HG03175 (cell line): Measurements from ENCODE around the gene UMODL1.

ENCODE experiments used
- ATAC-seq: cut with Tn5 transposase; IDR thresholded peaks from one replicate; pipeline ENCODE4 v1.9.1; 2021; ENCODE audit warnings: mild to moderate bottlenecking, moderate library complexity; ENCODE audit not compliant: unreplicated experiment

Gene UMODL1

DNA sequence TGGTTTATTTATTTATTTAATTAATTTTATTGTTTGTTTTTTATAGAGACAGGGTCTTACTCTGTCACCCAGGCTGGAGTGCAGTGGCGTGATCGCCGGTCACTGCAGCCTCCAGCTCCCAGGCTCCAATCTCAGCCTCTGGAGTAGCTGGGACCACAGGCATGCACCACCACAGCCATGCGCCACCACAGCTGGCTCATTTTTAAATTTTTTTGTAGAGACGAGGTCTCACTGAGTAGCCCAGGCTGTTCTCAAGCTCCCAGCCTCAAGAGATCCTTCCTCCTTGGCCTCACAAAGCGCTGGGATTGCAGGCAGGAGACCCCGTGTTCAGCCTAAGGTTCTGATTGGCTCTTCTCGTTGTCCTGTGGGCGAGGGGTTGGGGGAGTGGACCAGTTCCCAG, 22.1 kb downstream of the UMODL1 start:
- no peak for ATAC-seq

DNA sequence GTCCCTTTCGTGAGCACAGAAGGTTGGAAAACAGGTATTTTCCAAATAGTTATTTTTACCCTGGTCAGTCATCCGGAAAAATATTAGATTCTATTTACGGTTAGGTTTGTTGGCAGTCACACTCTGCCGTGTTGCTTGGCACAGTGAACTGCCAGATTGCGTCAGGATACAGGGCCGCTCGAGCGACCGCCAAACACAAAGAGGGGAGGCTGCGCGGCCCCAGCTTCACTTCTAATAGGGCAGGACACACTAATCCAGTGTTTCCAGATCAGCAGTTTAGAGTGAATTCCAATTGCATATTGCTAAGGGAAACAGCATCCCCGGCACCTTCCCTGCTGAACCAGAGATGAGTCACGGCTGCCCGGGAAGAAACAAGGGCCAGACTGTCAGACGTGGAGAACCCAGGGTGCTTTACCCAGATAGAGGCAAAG, 22.9 kb downstream of the UMODL1 start:
- ATAC-seq = no peak

DNA sequence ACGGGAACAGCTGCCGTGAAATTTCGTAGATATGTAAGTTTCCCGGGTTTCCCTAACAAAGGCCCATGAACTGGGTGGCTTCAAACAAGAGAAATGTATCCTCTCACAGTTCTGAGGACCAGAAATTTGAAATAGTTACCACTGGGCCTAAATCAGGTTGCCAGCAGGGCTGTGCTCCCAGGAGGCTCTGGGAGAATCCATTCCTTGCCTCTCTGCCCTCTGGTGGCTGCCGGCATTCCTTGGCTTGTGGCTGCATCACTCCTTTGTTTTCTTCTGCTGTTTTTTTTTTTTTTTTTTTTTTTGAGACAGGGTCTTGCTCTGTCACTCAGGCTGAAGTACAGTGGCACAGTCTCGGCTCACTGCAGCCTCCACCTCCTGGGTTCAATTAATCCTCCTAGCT, 23.7 kb downstream of the UMODL1 start:
- ATAC-seq = no peak

DNA sequence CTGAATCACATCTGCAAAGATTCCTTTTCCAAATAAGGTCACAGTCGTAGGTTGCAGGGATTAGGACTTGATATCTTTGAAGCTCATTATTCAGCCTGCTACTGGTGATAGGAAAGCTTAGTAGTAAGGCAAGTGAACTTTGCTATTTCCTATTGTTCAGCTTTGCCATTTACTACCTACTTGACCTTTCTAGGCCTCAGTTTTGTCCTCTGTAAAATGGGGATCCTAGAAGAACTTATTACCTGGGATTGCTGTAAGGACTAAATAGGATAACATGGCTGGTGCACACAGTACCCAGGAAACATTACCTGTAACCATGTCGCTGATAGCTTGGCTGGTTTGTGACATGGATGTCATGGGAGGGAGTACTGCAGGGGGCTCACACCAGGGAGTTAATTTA, 24.5 kb downstream of the UMODL1 start:
- ATAC-seq = no peak

DNA sequence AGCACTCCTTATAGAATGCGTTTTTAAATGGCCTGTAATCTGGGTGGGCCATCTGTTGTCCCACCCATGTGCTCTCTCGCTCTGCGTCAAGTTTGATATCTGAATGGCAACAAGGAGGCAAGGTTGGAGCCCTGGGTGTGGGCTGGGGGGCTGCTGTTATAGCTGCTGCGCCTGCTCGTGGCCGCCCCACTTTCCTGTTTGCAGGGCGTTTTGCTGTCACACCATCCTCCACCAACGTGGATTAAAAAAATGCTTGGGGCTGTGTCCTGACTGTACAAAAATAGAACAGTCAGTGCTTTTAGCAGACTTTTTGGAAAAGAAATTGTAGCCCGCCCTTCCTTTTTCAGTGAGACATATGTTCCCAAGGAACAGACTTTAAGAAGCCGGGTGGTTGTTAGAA, 25.4 kb downstream of the UMODL1 start:
- no peak for ATAC-seq

DNA sequence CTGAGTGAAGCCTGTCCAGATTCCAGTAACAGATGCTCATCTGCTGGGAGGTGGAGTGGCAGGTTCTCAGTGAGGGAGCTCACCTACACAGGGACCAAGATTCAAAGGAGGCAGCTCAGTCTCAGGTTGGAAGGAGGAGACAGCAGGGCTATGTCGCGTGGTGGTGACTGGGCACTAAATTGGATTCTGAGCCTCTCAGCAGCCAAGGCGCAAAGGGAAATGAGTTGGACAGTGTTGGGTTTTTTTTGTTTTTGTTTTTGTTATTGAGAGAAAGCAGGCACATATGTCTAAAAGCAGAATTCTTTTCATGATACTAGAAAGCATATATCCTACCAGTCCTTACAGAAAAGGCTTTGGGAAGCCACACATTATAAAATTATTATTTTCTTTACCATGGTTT, 26.2 kb downstream of the UMODL1 start:
- no peak for ATAC-seq

DNA sequence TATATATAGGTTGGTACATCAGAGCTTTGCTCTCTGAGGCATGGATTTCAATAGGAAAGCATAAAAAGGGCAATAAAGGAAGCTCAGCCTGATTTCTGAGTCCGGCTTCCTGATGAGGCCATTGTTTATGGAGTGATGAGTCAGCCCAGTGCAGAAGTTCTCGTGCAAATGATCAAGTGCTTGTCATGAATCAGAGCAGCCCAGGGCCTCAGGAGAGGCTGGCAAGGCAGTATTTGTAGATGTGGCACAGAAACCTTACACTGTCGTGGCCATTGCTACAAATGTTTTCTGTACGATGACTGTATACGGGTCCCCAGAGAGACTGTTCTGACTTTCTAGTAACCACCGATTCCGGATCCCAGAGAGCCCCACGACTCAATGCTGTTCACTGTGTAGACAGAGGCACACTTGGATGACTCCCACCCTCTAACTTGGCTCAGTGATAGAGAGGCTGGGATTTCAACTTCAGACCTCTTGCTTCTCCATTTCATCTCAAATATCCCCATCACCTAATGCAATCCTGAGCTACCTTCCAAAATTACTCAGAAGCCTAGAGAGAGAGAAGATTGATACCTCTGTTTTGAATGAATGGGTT, 26.8 kb downstream of the UMODL1 start:
- no peak for ATAC-seq

DNA sequence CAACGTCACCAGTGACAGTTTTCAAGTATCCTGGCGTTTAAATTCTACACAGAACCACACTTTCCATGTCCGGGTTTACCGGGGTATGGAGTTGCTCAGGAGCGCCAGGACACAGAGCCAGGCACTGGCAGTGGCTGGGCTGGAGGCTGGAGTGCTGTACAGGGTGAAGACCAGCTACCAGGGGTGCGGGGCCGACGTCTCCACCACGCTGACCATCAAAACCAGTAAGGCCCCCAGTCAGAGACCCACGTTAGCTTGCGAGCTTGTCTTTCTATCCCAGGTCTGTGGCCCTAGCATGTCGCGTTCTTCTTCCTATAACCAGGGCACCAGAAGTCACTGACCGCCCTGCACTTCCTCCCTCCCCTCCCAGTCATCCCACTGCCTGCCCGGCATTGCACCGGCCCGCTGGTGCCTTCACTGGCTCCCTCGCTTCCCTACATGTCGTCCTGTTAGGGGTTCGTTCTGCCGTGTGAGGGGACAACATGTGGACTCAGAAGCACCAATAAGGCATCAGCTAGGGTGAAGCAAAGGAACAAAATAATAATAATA, 27.9 kb downstream of the UMODL1 start:
- ATAC-seq = no peak

DNA sequence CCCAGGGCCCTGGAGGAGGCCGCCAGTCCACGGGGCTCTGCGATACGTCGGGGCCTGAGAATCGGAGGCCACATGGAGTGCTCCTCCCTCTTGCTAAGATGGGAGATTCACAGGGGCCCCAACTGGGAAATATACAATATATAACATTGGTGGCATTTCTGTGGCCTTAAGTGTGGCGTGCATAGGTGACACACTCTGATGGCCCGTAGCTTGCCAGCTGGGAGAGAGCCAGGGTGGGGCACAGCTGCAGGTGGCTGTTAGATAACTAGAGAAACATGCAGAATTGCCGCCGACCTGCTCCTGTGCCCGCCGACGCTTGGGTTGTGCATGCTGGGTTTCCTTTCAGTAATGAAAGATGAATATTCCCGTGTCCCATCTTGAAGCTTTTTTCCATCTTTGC, 30.1 kb downstream of the UMODL1 start:
- ATAC-seq = no peak

DNA sequence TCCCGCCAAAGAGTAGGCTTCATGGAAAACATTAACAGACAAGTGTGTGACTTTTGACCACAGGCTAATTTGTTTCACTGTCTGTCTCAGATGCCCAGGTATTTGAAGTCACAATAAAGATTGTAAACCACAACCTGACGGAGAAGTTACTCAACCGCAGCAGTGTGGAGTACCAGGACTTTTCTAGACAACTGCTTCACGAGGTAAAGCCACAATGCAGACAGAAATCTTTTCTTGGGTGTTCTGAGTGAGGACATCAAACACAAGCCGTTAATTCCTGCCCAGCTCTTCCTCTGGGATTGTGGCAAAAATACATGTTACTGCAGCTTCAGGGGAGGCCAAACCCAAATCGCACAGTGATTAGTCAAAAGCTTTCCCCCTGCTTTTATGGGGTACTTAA, 31.0 kb downstream of the UMODL1 start:
- no peak for ATAC-seq

DNA sequence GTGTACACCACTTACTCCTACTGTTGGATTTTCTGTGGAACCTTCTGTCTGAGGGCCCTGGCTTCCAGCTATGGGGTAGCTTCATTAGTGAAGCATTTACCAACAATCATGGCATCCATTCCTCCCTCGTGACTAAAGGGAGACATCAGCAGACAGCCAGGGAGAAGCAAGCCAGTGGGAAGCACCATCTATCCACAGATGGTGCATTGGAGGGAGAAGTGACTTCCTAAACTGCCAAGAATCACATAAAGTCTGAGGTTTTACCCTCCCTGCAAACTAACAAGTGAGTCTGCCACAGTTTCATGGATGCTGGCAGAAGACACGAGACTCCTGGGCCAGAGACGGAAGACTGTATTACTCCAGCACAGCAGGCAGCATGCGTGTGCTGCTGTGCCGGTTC, 31.4 kb downstream of the UMODL1 start:
- ATAC-seq = no peak

DNA sequence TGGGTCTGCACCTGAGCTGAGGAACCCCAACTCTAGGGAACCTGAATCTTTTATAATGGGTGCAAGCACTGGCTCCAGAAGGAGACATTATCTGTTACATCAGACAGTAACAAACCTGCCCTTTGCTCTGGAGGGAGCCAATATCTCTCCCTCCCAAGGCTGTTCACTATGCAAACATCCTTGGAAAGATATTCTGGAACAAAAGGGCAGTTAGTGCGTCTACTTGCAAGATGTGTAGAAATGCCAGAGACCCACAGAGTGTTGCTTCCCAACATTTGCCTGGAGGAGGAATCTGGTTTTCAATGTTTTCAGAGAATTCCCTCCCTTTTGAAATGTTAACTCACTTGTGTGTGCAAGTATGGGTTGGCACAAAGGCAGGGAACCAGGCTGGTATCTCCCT, 31.9 kb downstream of the UMODL1 start:
- ATAC-seq = no peak

DNA sequence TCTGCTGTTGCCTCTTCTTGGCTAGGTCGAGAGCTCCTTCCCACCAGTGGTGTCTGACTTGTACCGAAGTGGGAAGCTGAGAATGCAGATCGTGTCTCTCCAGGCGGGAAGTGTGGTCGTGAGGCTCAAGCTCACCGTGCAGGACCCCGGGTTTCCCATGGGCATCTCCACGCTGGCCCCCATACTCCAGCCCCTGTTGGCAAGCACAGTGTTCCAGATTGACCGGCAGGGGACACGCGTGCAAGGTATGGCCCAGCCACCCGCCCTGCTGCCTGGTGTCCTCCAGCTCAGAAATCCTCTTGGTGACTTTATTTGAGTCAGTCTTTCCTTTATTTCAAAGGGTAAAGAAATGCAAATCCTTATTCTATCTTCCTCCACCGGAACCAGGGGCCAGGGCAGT, 32.7 kb downstream of the UMODL1 start:
- ATAC-seq = no peak

DNA sequence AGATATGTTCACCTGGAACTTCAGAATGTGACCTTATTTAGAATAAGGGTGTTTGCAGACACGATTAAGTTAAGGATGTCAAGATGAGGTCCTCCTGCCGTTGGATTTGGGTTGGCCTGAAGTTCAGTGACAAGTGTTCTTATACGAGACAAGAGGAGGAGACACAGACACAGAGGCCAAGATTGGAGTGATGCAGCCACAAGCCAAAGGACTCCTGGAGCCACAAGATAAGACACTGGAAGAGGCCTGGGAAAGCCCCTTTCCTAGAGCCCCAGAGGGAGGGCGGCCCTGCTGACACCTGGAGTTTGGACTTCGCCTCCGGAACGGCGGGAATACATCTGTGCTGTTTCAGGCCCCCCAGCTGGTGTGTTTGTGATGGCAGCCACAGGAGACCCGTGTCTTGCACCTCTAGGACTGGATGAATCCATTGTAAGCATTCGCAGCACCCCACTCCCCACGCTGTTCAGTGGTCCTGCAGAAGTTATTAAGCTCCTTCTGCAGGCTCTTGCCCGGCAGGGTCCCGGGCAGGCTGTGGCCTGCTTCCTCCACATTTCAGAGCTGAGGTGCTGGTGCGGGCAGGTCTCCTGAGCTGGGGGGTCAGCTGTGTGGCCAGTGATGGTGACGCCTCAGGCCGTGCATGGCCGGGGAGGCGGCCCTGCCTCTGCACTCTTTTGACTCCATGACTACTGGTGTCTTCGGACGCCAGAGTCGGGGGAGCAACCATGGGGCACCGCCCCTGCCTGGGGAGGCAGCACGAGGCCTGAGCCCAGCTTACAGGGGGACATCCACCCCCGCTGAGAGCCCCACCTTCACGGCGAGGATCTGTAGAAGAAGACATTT, 34.6 kb downstream of the UMODL1 start:
- ATAC-seq = no peak

DNA sequence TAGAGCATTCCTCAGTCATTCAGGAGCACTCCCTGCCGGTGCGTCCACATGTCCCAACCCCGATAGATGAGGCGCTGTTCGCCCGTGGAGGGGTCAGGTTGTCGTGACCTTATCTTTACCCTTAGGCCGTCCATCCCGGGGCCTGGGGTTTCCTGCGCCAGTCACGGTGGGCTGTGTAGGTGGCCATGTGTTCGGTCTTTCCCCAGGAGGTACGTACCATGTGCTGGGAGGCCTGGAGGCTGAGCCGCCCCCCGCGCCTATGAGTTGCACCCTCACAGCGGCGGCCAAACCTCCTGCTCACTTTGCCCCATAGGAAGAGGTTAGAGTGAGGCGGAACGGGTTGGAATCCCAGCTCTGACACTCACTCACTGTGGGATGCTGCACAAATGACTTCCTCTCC, 35.3 kb downstream of the UMODL1 start:
- no peak for ATAC-seq

DNA sequence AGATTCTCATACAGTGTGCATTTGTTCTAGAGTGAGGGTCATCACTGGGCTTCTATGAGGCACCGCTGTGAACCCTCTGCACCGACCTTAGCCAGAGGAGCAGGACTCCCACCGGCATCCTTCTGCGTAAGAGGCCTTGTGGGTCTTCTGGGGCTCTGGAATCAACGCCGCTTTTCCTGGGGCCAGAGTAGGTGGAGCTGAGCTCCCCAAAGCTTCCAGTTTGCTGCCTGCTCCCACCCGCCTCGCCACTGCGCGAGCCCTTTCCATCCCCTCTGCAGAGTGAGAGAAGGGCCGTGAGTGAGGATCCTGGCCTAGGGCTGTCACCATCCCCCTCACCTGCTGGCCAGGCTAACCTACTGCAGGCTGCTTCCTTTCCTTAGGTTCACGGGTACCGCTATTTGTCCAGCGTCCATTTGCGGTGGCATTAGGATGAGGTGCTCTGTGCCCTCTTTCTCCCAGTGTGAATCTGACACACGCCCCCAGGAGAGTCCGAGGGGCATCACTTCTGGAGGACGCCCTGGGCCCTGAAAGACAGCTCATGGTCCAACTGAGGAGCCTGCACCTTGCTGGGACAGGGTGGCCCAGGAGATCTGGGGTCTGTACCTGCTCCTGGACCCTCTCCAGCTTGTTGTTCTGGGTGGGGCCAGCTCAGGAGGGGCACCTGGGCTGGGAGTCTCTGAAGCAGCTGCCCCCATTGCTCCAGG, 36.2 kb downstream of the UMODL1 start:
- peak; percentile 21 for ATAC-seq

DNA sequence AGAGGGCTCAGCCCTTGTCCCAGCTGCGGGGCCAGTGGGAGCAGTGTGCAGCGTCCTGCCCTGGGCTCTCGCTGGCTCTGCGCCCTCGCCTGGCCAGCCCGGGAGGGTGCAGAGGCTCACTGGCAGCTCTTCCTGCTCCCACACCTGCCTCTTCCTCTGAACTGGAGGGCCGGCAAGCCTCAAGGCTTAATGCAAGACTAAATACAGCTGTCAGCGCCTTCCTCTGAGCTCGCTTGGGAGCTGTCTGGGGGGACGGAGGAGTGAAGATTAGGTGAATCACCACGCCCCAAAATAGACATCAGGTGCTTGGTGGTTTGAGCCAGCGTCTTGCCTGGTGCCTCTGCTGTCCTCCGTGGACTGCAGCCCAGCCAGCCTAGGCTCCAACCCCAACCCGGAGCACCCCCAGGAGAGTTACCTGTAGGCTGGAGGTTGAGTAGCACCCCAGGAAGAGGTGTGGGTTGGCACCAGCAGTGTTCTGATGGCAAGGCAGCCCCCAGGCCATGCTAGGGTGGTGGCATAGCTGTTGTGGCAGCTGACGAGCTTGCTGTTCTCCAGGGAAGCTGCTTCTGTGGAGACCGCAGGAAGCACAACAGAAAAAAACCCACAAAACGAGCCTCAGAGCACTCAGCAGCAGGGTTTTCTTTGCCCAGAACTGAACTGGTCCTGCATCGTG, 36.9 kb downstream of the UMODL1 start:
- ATAC-seq = peak; percentile 86

DNA sequence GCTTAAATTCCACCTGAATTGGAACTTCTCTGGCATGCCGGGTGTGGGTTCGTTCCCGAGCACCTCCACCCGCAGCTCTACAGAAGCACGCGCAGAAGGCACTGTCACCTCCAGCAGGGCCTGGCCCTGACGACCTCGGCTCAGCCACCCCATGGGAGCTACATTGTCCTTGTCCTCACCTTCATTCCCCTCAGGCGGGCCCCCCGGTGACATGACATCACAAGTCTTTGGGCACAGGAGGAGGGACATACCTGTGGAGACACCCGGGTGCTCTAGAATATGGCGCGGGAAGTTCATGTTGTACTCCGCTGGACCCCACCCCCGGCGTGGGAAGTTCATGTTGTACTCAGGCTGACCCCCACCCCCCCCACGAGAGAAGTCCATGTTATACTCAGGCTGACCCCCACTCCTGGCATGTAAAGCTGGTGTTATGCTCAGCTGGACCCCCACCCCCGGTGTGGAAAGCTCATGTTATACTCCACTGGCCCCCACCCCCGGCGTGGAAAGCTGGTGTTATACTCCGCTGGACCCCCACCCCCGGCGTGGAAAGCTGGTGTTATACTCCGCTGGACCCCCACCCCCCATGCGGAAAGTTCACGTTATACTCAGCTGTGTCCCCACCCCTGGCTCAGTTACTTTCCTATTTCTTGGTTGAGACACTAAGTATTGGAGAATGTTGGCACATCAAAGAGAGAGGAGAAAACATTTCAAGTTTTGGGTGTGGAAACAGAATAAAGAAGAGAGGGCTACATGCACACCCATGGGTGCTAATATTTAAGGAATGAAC, 37.6 kb downstream of the UMODL1 start:
- no peak for ATAC-seq

DNA sequence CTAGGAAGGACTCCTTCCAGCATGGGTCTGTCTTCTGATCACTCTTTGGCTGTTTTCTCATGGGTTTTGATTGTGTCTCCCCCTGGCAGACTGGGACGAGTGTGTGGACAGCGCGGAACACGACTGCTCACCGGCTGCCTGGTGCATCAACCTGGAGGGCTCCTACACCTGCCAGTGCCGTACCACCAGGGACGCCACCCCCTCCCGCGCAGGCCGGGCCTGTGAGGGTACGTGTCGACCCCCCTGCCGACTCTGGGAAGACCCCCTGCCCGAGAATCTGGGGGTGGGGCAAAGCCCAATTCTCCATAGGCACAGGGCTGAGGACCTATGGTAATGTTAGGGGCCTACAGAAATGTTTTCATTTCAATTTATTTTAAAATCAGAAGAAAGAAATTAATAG, 38.4 kb downstream of the UMODL1 start:
- no peak for ATAC-seq

DNA sequence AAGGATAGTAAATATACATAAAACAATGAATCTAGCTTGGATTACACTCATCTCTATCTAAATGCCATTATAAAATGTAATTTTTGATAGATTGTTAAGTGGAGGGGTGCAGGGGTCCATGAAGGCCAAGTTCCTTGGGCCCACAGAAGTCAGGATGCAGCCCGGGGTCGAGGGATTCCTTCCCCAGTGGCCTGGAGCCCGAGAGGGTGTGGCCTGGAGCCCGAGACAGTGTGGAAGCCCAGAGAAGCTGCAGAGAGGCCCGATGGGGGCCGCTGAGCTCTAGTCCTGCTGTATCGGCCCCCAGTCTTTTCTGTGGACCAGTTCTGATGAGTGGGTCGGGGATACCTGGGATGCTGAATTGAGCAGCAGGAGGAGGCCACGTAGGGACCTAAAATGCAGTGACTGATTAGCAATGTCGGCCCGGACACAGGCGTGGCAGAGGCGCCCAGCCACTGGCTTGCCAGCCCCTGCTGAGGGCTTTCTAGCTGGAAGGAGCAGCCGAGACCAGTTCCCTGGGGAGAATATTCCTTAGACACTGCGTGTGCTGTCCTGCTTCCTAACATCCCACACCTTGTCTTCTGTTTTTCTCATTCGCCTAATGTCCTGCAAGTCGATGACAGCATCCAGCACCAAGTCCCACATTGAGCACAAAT, 38.9 kb downstream of the UMODL1 start:
- ATAC-seq = no peak
